OCI-LY3 (cell line): ENCODE measurements around the gene CD109.
A peak's percentile ranks its signal among the peaks of the same experiment; 100 is the strongest.

Source experiments
- H2AFZ ChIP-seq: fragments of 200-600, 300-600 bp; shearing (Covaris generic); 2 replicates; pipeline ENCODE4 v1.6.0; 2014; ENCODE audit warnings: antibody characterized with exemption, low read depth, low read length
- H3K27ac ChIP-seq: fragments of 200-600, 300-600 bp; sonication (generic); 2 replicates; pipeline ENCODE4 v1.5.1; 2014; ENCODE audit warnings: mild to moderate bottlenecking, low read length, moderate library complexity, mixed read lengths
- H3K27me3 ChIP-seq: fragments of 200-600, 300-600 bp; sonication (generic); 2 replicates; pipeline ENCODE4 v1.6.1; 2014; ENCODE audit warnings: low read depth, low read length, mixed read lengths
- H3K36me3 ChIP-seq: fragments of 200-600, 300-600 bp; sonication (generic); replicated peaks from 2 replicates; pipeline ENCODE3; 2014; ENCODE audit warnings: low read depth, low read length, mixed read lengths
- H3K4me1 ChIP-seq: fragments of 300-600, 200-600 bp; sonication (generic); 2 replicates; pipeline ENCODE4 v1.6.1; 2014; ENCODE audit warnings: low read length, mixed read lengths
- H3K4me2 ChIP-seq: fragments of 200-600, 300-600 bp; sonication (generic); 2 replicates; pipeline ENCODE4 v1.6.1; 2014; ENCODE audit warnings: low read length, mixed read lengths
- H3K4me3 ChIP-seq: fragments of 300-600, 200-600 bp; sonication (generic); 2 replicates; pipeline ENCODE4 v1.5.1; 2014; ENCODE audit warnings: antibody characterized with exemption, mild to moderate bottlenecking, low read length, moderate library complexity
- H3K79me2 ChIP-seq: fragments of 300-600, 200-600 bp; shearing (Covaris generic); 2 replicates; pipeline ENCODE4 v1.6.1; 2014; ENCODE audit warnings: mild to moderate bottlenecking, low read length, mixed read lengths
- H3K9ac ChIP-seq: fragments of 300-600, 200-600 bp; shearing (Covaris generic); 2 replicates; pipeline ENCODE4 v1.6.0; 2014; ENCODE audit warnings: mild to moderate bottlenecking, low read length, moderate library complexity
- H3K9me3 ChIP-seq: fragments of 200-600, 300-600 bp; shearing (Covaris generic); 2 replicates; pipeline ENCODE4 v1.6.1; 2014; ENCODE audit warnings: low read length, mixed read lengths; ENCODE audit not compliant: insufficient read depth
- H4K20me1 ChIP-seq: fragments of 200-600, 300-600 bp; sonication (generic); 2 replicates; pipeline ENCODE4 v1.6.1; 2016; ENCODE audit warnings: low read length, mixed read lengths; ENCODE audit not compliant: insufficient read depth
- CTCF ChIP-seq: fragments of 200-600, 300-600 bp; sonication (generic); IDR thresholded peaks from 2 replicates; pipeline ENCODE4 v1.5.1; 2014; ENCODE audit warnings: antibody characterized with exemption, low read length, low read depth
- EZH2phosphoT487 ChIP-seq: fragments of 200-600 bp; shearing (Covaris generic); IDR thresholded peaks from 2 replicates; pipeline ENCODE4 v1.6.1; 2018; ENCODE audit warnings: antibody characterized with exemption, mixed run types, low read depth

CD109 gene

GRCh38 chr6:73694711-73695411 lies 1.1 kb upstream of the CD109 start:
- peak overlapping the region; percentile 93 for H3K4me2 ChIP-seq
- no peak overlapping the region for H3K27ac ChIP-seq
- peak overlapping the region; percentile 90 for H3K4me3 ChIP-seq
- H2AFZ ChIP-seq, result peak overlapping the region; percentile 96
- no peaks in the 10 kb centered on the region for H3K79me2 ChIP-seq
- H3K9ac ChIP-seq, result peak overlapping the region; percentile 79; the same call in 1 of the 2 replicates
- H3K27me3 ChIP-seq, result 0 out of 2 replicates have a peak, but pooled peaks cover 3% of the 10 kb centered on the region
- no peaks in the 10 kb centered on the region for H4K20me1 ChIP-seq
- H3K36me3 ChIP-seq, result no peaks in the 10 kb centered on the region
- no peak for TF ChIP-seq CTCF
- TF ChIP-seq EZH2phosphoT487, result no peak
- no peaks in the 10 kb centered on the region for H3K9me3 ChIP-seq
- H3K4me1 ChIP-seq, result peaks cover 28% of the 10 kb centered on the region

GRCh38 chr6:73696966-73697655 lies 1.1 kb downstream of the CD109 start:
- peaks cover 28% of the 10 kb centered on the region for H3K4me1 ChIP-seq
- no peaks in the 10 kb centered on the region for H3K9me3 ChIP-seq
- H3K9ac ChIP-seq, result peak overlapping the region; percentile 79; the same call in 1 of the 2 replicates
- peak overlapping the region; percentile 96; the same call in 1 of the 2 replicates for H2AFZ ChIP-seq
- H3K27me3 ChIP-seq, result 0 out of 2 replicates have a peak, but pooled peaks cover 3% of the 10 kb centered on the region
- H3K27ac ChIP-seq, result no peak overlapping the region
- no peaks in the 10 kb centered on the region for H3K36me3 ChIP-seq
- peak overlapping the region; percentile 93 for H3K4me2 ChIP-seq
- H3K79me2 ChIP-seq, result no peaks in the 10 kb centered on the region
- peak overlapping the region; percentile 90 for H3K4me3 ChIP-seq
- TF ChIP-seq EZH2phosphoT487 (no peak), CTCF (no peak)
- H4K20me1 ChIP-seq, result no peaks in the 10 kb centered on the region

- H3K4me3 ChIP-seq, result no peak overlapping the region
- H3K9ac ChIP-seq, result no peak overlapping the region
- H3K9me3 ChIP-seq, result no peaks in the 10 kb centered on the region
- no peak overlapping the region for H2AFZ ChIP-seq
- peaks cover 27% of the 10 kb centered on the region for H3K4me1 ChIP-seq
- no peak overlapping the region for H3K4me2 ChIP-seq
- H3K27ac ChIP-seq, result no peak overlapping the region
- H3K36me3 ChIP-seq, result no peaks in the 10 kb centered on the region
- TF ChIP-seq CTCF (no peak), EZH2phosphoT487 (no peak)
- H3K27me3 ChIP-seq, result 0 out of 2 replicates have a peak, but pooled peaks cover 3% of the 10 kb centered on the region
- H3K79me2 ChIP-seq, result no peaks in the 10 kb centered on the region
- no peaks in the 10 kb centered on the region for H4K20me1 ChIP-seq
These were observed 3.9 kb downstream of the CD109 start for GRCh38 chr6:73699676-73700459.

- Histone ChIP-seq H3K4me1 (peaks cover 7% of the 10 kb centered on the region), H3K27ac (no peak overlapping the region), H3K4me3 (no peak overlapping the region), H2AFZ (no peak overlapping the region), H3K9me3 (no peaks in the 10 kb centered on the region), H3K9ac (no peak overlapping the region), H3K4me2 (no peak overlapping the region), H4K20me1 (no peaks in the 10 kb centered on the region), H3K36me3 (no peaks in the 10 kb centered on the region), H3K27me3 (no peaks in the 10 kb centered on the region), H3K79me2 (no peaks in the 10 kb centered on the region)
- TF ChIP-seq CTCF, result no peak
- TF ChIP-seq EZH2phosphoT487, result no peak
These were observed 6.4 kb downstream of the CD109 start for GRCh38 chr6:73702444-73702843.
